ENCODE results near the gene VPS33A.
A peak's percentile ranks its signal among the peaks of the same experiment; 100 is the strongest.

The VPS33A gene

DNA sequence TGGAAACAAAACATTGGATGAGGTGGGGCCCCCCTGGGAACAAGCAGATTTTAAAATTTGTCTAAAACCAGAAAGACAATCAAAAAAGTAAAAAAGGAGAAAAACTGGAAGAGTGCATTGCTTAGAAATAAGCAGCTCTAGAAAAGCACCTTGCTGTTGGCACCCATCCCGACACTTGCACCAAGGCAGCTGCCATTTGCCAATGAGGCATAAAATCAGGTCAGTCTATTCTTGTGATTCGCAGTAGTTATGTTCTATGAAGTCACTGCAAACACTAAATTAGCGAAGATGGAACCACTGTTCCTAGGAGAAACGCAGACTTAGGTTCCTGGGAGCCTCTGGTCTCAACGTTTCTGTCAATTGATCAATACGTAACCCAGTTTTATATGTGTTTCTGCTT lies 16.2 kb downstream of the VPS33A start:
- DNase-seq = no peak

DNA sequence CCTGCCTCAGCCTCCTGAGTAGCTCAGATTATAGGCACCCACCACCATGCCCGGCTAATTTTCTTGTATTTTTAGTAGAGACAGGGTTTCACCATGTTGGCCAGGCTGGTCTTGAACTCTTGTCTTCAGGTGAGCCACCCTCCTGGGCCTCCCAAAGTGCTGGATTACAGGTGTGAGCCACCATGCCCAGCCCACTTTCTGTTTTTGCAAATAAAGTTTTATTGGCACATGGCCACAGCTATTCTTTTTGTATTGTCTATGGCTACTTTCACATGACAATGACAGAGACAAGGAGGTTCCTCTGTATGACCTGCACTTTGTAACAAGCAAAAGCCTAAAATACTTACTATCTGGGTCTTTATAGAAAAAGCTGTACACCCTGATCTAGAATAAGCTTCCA lies 20.7 kb downstream of the VPS33A start:
- DNase-seq = no peak

DNA sequence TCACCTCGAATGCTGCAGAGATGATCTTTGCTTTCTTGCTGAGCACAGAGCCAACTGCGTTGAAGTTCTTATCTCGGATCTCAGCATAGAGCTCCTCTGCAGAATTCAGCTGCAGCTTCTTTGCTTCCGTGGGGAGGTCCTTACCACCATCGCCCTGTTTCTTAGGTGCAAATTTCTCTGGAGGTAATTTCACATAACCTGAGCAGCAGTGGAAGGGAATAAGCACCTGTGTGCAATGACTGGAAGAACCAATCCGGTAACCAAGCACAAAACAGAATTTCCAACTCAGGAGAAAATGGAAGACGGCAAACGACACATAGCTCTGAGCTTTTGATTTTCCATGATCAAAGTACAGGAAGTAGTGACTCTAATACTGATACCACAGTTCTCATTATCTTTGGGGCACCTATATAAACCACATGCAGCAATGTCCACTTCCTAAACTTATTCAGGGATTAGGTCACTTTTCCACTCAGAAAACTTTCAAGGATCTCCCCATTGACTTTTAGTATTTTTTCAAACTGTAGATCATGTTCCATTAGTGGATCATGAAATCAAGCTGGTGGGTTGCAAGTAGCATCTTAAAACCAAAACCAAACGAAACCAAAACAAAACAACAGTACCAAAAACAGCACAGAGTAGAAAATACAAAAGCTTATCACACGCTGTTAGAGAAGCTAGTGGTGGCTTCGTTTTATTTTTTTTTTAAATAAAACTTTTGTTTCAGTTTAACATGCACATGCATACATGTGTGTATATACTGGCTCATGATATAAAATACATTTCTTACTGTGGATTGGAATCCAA lies 21.5 kb downstream of the VPS33A start:
- DNase-seq = no peak

DNA sequence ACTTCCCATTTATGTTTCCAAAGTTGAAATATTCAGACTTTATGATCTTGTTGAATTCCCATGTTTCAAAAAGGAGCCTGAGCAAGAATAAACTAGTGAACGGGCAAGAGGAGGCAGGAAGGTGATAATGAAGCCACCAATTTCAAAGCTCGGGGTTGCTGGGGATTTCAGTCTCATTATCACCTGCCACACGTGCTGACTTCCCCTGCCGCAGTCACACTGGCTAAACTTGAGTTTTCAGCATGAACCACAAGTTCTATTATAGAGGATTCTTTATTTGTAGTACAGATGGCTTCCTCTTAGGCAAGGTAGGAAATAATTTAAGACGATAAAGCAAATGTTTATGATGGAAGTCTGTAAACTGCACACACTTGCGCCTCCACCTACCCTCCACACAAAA lies 22.3 kb downstream of the VPS33A start:
- no peak for DNase-seq

DNA sequence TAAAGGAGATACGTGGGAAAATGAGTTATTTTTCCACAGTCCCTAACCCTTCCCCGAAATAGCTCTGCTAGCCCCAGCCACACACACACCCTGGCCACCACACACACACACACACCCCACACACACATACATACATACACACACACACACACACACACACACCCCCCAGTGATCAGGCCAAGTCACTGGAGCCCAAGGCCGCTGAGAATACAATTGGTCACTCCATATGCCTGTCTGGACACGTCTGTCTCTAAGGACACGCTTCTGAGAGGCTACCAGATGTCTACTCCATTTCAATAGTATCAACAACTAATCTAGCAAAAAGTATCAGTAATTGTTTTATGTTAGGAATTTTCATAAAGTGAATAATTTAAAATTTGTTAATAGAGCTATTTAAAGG lies 27.4 kb downstream of the VPS33A start:
- DNase-seq = no peak

DNA sequence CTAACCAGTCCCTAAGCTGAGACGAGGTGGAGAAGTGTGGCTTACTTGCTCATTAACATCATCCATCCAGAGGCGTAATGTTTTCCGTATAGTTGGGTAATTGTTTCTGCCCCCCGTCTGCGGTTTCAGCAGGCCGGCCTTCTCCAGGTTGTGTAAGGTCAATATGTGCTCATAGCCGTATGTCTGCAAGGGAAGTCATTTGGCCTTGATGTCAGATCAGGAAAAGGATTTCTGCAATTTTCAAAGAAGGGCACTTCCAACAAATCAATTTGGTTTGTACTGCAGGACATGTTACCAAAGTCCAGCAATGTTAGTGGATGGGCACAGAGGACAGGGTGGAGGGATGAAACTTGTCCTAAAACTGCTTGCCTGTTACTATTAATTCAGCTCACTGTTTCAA lies 30.6 kb downstream of the VPS33A start:
- DNase-seq = no peak

DNA sequence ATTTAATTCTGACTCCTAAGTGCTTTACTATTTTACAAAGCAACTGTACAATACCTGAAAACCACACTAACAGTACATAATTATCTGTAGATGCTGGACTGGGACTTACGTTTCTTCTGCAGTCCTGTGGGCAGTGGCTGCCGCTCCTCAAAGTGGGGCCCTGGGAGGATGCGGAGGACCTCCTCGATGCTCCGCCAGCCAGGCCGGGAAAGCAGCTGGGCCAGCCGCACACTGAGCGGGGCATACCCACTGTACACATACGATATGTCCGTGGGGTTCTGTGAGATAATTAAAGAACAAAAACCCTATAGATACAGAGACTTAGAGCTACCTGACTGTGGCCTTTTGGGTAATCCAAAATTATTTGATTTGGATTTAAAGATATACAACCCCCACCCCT lies 33.6 kb downstream of the VPS33A start:
- DNase-seq = no peak

DNA sequence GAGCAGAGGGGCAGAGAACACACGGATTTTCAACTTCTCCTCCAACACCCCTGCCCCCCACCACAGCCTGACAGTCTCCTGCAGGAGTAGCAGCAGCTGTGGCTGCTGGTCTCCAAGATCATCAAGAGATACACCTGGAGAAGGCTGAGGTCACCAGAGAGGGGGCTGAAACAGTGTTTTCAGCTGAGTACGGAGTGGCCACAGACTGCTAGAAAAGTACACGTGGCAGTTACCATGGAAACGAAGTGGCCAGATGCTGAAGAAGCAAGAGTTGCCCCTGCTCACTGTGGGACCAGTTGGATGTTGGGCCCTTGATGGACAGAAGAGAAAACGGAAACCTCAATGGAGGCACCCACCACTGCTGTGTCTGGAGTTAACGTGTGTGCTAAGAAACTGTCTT lies 35.5 kb downstream of the VPS33A start:
- no peak for DNase-seq

DNA sequence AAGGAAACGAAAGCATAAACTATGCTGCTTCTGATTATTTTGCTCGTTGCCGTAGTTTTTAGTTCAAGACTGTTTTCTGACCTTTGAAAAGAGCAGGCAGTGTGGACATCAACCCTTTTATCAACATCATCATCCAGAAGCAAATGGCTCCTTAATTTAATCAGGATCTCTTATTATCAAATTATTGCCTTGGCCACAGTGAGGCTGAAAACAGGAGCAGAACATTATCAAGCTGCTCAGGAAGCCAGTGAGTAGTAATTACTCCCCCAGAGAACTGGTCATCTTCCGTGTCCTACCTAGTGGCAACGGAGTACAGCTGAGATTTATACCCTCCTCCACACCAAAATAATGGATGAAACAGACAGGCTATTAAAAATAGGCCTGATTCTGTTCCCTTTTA lies 38.2 kb downstream of the VPS33A start:
- DNase-seq = no peak

DNA sequence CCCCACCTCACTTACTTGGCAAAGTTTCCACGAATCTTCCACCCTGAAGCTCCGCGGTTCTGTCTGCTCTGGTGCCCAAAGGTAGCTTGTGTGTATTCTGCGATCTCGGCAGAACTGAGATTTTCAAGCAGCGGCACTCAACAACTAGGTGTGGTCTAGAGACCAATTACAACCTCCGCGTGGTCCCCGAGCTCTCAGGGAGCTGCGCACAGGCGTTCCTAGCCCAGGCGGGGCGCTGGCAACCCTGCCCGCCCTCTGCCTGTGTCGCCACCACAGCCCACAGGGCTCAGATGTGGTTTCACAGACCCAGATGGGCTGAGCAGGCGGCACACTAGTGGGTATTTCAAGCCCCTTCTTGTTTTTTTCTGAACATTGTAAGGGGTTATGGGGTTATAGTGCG lies 39.0 kb downstream of the VPS33A start:
- DNase-seq = no peak

DNA sequence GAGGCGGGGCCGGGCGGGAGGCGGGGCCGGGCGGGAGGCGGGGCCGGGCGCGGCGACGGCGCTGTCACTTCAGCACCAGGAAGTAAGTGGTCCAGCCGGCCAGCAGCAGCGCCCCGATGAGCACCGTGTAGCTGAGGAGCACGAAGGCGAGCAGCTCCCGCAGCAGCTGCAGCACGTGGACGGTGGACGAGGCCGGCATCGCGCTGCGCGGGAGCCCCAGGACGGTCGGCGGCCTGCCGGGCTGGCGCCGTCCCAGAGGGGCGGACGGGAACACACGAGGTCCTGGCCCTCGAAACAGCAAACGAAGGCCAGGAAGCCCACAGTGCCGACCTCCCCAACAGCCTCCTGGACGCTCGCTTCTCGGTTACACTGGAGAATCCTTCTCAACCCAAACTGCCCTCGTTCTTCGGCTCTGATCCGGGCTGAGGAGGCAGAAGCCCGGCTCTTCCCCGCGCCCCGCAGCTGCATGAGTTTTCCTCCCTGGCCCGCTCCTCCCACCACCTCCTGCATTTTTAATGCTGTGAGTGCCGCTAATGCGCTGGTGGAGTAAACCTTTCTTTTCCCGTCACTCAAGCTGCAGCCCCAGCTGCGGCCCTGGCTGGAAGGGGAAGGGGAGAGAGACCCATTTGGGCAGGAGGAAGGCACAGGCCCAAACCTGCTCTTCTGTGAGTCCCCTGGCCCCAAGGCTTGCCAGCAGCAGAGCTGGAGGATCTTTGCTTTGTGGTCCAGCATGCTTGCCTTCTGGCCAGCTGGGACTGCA lies 39.7 kb downstream of the VPS33A start:
- no peak for DNase-seq

DNA sequence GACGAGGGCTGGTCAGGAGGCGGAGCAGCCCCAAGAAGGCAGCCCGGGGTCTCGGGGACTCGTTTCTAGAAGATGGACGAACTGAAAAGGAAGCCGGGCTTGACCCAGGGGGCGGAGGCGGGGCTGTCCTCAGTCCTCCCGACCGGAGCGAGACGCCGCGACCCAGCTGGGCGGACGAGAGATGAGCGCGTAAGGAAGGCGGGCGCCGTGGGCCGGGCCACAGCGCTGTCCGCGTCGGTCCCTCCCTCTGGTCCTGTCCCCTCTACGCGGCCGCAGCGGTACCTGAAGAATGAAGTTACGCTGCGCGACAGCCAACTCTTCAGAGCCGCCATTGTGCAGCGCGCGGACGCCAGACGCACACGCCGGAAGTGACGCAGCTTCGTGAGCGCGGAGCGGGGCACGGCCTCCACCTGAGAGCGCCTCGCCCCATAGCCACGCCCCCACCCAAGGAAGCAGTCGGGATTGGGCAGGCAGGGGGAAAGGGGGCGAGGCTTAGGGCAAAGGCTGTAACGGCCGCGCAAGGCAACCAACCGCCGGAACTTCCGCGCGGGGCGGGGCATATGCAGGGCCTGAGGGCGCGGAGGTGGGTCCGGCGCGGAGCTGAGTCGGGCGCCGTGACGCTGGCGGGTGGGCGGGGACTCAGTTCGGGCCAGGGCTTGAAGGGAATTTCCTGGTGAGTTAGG lies 40.5 kb downstream of the VPS33A start, which contains the start of gene DIABLO:
DIABLO (minus strand) TSS at position 370 of the 683 bp plus-strand sequence; CDS start at position 332, 38 bp downstream.
- DNase-seq = peak; percentile 99

DNA sequence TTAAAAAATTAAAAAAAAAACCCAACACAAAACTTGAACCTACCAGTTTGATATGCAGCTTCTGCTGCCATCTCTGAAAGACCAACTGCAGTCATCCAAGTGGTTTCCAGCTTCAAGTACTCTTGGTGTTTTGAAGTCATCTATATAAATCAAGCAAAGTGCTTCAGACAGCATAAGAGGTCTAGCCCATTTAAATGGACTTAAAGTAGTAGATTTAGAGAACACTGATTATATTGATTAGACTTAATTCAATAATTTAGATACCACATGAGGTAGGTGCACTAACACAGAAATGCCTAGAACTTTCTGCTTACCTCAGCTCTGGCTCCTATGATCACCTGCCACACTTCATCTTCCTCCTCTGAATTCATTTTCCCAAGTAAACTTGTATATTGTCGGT lies 49.8 kb downstream of the VPS33A start:
- DNase-seq = no peak

DNA sequence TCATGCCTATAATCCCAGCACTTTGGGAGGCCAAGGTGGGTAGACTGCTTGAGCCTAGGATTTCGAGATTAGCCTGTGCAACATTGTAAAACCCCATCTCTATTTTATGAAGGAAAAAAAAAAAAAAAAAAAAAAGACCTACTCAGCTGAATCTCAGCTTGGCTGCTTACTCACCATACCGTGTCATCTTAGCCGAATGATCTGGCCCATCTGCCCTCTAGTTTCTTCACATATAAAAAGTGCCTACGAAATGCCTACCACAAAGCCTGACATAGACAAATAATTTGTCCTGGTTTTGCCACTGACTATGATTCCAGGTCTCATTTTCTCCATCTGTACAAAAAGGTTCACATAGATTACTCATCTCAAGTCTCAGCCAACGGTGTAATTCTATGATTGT lies 50.5 kb downstream of the VPS33A start:
- DNase-seq = no peak

DNA sequence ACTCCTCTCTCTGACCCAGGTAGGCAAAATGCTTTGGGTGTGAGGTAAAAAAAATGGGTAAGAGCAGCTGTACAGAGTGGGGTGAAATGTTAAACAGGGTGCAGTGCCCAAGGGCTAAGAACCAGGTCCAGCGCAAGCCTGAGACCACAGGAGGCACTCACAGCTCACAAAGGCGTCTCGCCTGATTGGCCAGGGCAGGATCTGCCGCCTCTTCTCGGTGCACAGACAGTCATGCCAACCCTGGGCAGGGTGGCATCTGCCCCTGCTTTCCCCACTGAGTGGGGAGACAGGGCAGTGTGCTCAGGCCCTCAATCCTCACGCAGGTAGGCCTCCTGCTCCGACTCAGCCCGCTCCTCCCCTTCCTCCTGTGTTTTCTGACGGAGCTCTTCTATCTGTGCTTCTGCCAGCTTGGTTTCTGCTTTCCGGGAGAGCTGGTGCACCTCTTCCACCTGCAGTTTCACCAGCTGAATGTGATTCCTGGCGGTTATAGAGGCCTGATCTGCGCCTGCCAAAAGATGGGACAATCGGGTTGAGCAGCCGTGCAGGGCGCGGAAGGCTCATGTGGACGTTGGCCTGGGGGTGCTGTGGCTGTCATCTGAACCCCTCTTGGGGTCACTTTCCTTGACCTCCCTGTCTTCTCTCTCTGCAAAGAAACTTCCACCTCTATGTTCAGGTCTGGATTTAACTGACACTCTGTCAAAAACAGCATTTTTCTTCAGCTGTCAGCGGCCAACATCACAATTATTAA lies 58.0 kb downstream of the VPS33A start:
- DNase-seq = no peak

DNA sequence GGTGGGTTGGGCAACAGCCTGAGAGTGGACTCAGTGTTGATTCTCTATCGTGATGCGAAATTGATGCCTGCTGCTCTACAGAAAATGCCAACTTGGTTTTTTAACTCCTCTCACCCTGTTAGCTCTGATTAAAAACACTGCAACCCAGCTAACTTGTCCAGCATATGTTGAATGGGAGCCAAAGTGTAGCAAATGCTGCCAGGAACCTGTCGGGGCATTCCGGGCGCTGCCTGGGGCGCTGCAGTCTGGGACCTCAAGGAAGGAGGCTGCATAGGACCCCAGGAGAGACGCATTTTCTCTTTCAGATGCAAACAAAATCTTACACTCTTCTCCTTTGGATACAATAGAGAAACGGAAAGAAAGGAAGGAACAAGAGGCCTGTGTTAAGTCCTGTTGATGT lies 58.9 kb downstream of the VPS33A start:
- no peak for DNase-seq

DNA sequence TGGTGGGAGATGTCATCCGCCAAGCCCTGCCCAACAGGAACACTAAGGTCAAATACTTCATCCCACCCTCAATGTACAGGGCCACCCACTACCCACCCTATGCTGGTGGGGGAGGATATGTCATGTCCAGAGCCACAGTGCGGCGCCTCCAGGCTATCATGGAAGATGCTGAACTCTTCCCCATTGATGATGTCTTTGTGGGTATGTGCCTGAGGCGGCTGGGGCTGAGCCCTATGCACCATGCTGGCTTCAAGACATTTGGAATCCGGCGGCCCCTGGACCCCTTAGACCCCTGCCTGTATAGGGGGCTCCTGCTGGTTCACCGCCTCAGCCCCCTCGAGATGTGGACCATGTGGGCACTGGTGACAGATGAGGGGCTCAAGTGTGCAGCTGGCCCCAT lies 59.3 kb downstream of the VPS33A start:
- no peak for DNase-seq

DNA sequence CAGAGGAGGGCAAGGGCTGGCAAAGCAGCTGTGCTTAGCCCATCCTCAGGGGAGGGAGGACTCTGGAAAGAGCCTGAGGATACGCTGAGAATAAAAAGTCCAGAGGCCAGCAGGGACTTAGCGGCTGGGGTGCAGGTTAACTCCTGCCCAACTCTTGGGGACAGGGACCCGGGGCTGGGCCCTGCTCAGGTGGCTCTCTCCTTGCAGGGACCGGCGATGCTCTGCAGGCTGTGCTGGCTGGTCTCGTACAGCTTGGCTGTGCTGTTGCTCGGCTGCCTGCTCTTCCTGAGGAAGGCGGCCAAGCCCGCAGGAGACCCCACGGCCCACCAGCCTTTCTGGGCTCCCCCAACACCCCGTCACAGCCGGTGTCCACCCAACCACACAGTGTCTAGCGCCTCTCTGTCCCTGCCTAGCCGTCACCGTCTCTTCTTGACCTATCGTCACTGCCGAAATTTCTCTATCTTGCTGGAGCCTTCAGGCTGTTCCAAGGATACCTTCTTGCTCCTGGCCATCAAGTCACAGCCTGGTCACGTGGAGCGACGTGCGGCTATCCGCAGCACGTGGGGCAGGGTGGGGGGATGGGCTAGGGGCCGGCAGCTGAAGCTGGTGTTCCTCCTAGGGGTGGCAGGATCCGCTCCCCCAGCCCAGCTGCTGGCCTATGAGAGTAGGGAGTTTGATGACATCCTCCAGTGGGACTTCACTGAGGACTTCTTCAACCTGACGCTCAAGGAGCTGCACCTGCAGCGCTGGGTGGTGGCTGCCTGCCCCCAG lies 60.0 kb downstream of the VPS33A start:
- DNase-seq = no peak

DNA sequence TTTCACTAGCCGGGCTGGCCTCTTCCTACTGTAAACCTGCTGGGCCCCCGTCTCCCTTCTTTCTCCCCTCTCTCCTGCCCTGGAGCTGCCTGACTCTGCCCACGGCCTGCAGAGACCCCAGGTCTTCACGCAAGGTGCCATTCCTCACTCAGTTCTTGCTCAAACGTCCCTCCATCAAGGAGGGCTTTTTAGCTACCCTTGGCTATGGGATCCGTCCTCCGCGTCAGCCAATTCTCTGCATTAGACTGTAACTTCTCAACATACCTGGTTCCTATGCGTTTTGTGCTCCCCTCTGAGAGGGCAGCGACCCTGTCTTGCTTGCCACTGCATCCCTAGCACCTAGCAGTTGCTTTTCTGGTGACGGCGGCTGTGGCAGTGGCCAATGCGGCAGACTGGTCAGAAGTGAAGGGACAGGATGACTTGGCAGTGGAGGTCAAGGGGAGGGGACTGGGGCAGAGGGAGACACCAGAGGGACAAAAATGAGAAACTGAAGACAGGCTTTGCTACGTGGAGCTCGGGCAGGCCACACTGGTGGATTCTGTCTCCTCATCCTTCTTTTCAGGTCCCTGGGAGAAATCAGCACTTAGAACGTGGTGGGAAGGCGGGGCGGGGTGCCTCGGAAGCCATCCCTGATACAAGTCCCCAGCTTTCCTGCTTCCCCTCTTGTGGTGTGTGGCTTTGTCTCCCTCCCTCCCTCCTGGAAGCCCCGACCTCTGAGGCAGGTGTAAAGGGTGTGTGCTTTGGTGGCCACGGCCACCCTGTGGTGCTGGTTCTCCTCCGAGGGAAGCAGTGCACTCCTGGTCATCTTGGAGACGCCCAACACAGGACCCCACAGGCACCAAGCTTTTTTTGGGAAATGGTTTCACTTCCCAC lies 61.0 kb downstream of the VPS33A start:
- DNase-seq = no peak

DNA sequence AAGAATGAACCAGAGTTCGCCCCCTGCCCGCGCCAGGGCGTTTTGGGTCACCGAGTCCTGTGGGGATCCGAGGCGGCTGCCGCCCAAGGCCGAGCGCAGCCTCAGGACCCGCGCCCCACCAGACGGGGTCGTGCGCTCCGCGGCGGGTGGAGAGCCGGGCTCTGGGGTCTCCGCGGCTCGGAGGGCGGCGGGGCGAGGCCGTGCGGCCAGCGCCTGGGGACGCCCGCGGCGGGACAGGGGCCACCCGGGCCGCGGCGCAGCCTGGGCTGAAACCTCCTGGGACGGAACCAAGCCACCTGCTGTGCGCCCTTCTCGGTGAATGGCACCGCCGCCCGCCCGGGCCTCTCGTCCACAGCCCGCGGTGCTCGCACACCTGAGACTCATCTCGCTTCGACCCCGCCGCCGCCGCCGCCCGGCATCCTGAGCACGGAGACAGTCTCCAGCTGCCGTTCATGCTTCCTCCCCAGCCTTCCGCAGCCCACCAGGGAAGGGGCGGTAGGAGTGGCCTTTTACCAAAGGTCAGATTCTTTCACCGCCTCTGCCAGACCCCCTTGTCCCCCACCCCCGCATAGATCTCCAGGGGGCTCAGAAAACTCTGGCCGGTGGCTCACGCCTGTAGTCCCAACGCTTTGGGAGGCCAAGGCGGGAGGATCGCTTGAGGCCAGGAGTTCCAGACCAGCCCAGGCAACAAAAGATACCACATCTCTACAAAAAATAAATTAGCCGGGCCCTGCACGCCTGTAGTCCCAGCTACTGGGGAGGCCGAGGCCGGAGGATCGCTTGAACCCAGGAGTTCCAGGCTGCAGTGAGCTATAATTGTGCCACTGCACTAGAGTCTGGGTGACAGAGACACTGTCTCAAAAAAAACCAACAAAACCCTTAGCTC lies 61.9 kb downstream of the VPS33A start:
- no peak for DNase-seq

All from activated T-cell treated with anti-CD3 and anti-CD28 coated beads for 4 hours (primary cell).